Bladder microvascular endothelial cell (primary cell): ENCODE results near the gene RAD21L1. TPM values are rescaled to one million over a fixed set of nuclear protein-coding genes. Genes with fewer than 3 reads are reported as not detected.

Experiments used
- total RNA-seq: library from RNA; depleted of rRNA; stranded (reverse); fragments of >200 nt; gene quantifications from 2 replicates; pipeline ENCODE4 v1.2.3, GENCODE V29; 2014

Gene RAD21L1
- not detected in 2 replicates for total RNA-seq

DNA sequence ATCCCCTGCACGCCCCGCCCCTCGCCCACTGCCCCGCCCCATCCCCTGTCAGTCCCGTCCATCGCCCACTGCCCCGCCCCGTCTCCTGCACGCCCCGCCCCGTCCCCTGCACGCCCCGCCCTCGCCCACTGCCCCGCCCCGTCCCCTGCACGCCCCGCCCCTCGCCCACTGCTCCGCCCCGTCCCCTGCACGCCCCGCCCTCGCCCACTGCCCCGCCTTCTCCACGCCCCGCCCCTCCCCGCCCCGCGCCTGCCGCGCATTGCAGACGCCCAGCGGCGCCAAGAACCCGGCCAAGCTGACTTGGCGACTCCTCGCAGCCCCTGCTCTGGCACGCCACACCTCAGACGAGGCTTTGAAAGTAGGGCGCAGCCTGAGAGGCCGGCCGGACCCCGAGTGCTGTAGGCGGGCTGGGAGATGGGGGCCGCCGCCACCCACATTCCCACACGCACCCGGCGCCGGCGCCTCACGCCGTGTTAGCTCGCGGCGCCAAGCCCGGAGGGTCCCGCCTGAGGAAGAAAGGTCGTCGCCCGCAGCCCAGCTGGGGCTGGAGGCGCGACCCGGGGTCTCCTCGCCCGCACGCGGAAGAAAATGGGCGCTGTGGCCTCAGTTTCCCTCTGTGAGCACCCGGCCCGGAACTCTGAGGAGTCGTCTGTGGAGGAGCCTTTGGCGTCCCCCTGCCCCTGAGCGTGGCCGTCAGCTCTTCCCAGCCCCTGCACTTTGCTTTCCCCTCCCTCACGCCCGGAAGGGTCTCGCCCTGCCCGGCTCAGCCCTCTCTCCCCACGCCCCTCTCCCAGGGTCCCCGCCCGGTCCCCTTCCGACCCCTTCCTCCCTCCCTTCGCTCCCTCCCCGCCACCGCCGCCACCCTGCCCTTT is at the start of gene RAD21L1:
Gene RAD21L1 (plus strand): TSS at position 262 of the 872 bp plus-strand sequence. CDS start 2,410 bp downstream, outside the sequence.

DNA sequence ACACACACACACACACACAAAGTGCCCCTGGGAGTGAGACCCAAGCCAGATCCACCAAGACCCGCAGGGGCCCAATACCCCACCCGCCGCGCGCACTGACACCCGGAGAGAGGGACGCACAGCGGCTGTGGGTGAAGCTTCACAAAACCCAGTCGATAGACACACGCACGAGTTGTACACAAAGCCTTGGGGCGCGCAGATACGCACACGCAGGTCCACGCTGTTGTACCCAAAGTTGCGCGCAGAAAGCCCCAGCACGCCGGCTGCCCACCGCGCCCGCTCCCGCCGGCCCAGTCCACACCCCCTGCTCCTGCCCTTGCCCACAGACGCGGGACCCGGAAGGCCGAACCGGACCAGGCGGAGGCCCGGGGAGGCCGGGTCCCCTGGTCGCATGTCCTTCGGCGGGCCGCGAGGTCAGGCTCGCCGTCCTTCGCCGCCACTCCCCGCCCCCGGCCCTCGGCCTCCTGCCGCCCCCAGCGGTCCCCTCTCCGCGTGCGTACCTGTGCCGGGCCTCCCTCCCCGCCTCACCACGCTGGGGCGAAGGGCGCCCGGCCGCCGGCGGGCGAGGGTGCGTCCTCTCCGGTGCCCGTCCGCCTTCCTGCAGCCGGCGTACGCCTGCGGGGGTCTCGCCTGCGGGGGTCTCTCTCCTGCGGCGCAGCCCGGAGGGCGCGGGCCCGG is 41.1 kb upstream of the RAD21L1 start, which contains the start of gene TMEM74B:
Gene TMEM74B (minus strand): TSS at position 344 of the 678 bp plus-strand sequence. CDS start 1,180 bp downstream, outside the sequence.

DNA sequence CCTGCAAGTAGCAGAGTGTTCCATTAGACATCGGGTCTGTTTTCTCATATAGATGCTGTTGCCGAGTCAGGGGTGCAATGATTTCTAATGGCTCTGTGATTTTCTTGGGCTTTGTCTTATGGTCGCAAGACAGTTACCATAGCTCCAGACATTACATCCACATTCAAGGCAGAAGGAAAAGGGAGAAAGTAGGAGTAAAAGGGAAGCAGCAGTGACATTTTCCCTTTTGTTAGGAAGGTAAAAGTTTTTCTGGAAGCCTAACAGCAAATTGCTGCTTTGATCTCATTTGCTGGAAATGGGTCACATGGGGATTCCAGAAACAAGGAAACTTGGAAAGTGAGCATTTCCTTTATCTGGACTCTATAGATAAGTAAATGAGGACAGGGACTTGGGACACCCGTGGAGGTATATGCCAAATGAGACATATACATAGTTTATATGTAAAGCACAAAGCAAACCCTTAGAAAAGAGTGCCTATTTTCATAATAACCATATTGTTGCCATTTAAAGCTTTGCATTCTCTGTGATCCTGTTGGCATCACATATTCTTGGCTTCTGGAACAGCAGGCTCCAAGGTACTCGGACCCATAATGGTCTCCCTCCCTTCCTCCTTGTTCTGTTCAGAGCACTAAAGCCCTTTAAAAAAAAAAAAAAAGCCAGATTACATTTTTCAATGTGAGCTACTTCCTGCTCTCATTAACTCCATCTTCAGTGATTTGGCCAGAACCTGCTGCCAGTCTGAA is 22.9 kb upstream of the RAD21L1 start, which contains the start of gene C20orf202:
Gene C20orf202 (plus strand): TSS at position 693 of the 743 bp plus-strand sequence. CDS start 132 bp downstream, outside the sequence.

DNA sequence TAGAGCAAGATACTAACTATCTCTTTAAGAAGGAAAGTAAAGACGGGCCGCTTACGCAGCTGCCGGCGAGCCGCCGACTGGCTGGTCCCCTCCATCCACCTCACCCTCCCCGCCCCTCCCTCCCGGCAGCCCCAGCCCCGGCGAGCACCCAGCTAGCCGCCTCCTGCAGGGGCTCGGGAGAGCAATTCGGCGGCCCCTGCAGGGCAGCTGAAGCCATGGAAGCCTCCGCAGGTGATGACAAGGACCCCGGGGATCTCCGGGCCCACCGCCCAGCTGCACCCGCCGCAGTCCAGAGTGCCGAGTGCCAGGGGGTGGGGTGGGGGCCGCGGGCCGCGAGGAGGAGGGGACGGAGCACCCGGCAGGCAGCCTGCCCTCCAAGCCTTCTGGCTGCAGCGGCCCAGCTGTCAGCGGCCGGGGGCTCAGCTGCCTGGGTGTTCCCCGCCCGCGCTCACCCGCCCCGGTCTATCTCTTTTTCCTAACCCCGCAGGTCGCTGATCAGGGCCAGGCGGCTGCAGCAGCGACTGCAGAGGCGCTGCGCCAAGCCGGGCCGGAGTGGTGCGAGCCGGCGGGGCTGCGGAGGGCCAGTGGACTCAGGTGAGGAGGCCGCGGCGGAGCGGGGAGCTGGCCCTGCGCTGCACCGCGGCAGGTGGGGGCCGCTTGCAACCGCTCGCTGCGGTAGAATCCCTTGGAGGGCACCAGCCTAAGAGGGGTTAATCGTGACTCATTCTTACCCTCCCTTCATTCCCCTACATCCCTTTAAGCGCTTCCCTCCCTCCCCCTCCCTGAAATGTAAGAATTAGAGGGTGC is 40.5 kb downstream of the RAD21L1 start, which contains the start of gene SNPH:
Gene SNPH (plus strand): TSS at position 128 of the 807 bp plus-strand sequence. CDS start 29,946 bp downstream, outside the sequence.

Other genes starting within 250 kb of the RAD21L1 start
- not detected in 2 replicates for gene RSPO4, start 223.7 kb upstream of the RAD21L1 start, total RNA-seq
- gene PSMF1, start 107.4 kb upstream of the RAD21L1 start, total RNA-seq, result 20.6 and 35.8 TPM in 2 replicates
- gene TMEM74B, start 41.1 kb upstream of the RAD21L1 start, total RNA-seq, result 0.16 and 0.25 TPM in 2 replicates
- 0.06 TPM in 1 of 2 replicates, not detected in the other for gene C20orf202, start 22.6 kb upstream of the RAD21L1 start, total RNA-seq
- gene SNPH, start 40.2 kb downstream of the RAD21L1 start, total RNA-seq, result 3.7 and 5.5 TPM in 2 replicates
- 2.6 and 6.0 TPM in 2 replicates for gene SDCBP2, start 103.1 kb downstream of the RAD21L1 start, total RNA-seq
- gene FKBP1A, start 167.0 kb downstream of the RAD21L1 start, total RNA-seq, result 181 and 491 TPM in 2 replicates
- 19.3 and 36.1 TPM in 2 replicates for gene NSFL1C, start 240.8 kb downstream of the RAD21L1 start, total RNA-seq